ENCODE results near the gene GALNT12. TPM values are rescaled to one million over a fixed set of nuclear protein-coding genes. Genes with fewer than 3 reads are reported as not detected.

GALNT12 gene
- total RNA-seq, result 7.9 and 14.3 TPM in 2 replicates

GRCh38 chr9:98807070-98807813 is at the start of gene GALNT12:
Gene GALNT12 (plus strand): TSS chr9:98807670. CDS start chr9:98807699, 29 bp downstream.

GRCh38 chr9:98796364-98797101 is 10.9 kb upstream of the GALNT12 start, which contains the start of gene ANKS6:
Gene ANKS6 (minus strand): TSS chr9:98796555. CDS start chr9:98796491, 64 bp downstream.

Other genes starting within 250 kb of the GALNT12 start
- 0.76 TPM in 1 of 2 replicates, not detected in the other for gene GABBR2, start 98.7 kb upstream of the GALNT12 start, total RNA-seq
- gene ANKS6, start 11.1 kb upstream of the GALNT12 start, total RNA-seq, result 20.4 and 30.4 TPM in 2 replicates
- gene COL15A1, start 136.2 kb downstream of the GALNT12 start, total RNA-seq, result 0.54 and 2.0 TPM in 2 replicates